HCT116 (cell line): ENCODE data around the gene RPRD1B. TPM values are rescaled to one million over a fixed set of nuclear protein-coding genes. Genes with fewer than 3 reads are reported as not detected.

Source experiments
- ATAC-seq: fragments of 200-7000 bp; cut with Tn5 transposase; 2 replicates; pipeline ENCODE4 v1.9.1; 2020; ENCODE audit warnings: mild to moderate bottlenecking, moderate library complexity
- BruUV-seq: library from RNA; stranded (reverse); fragments of 400-500 nt; replicated peaks from 2 replicates; lab custom pipeline; 2021; lab: Mats Ljungman, UMichigan
- CTCF ChIA-PET: fragments of 300-600 bp; sonication (Branson Sonifier 250); formaldehyde crosslinking; loops from one replicate; lab custom pipeline; 2021; ENCODE audit warnings: antibody characterized with exemption; lab: Charles Lee
- POLR2A ChIA-PET: fragments of 300-600, 350-600 bp; sonication (Branson Sonifier 250); formaldehyde crosslinking; loops from one replicate; lab custom pipeline; 2021; ENCODE audit warnings: antibody characterized with exemption; lab: Charles Lee
- RAD21 ChIA-PET, 2 experiments: fragments of 300-600 bp; sonication (Branson Sonifier 250); formaldehyde crosslinking; loops; one replicate each; lab custom pipeline; 2023; ENCODE audit warnings: low total read pairs in 2 of 2; ENCODE audit not compliant: uncharacterized antibody in 2 of 2, unreplicated experiment in 2 of 2, low non-redundant PET in 1 of 2; lab: Charles Lee
- DNase-seq: peaks from one replicate; pipeline ENCODE4 v3.0.0-alpha.2; 2010; ENCODE audit warnings: low read depth, low spot score
- H2AFZ ChIP-seq: fragments of 200-600 bp; shearing (Covaris generic), sonication (generic); 2 replicates; pipeline ENCODE4 v1.6.1; 2017; ENCODE audit warnings: low read depth, mixed run types, mixed read lengths, antibody characterized with exemption, low read length; ENCODE audit not compliant: poor library complexity, severe bottlenecking
- H3K27ac ChIP-seq: 2 replicates; pipeline ENCODE4 v1.5.1; 2012; ENCODE audit warnings: low read depth, low read length
- H3K27me3 ChIP-seq: fragments of 200-600 bp; sonication (generic); 2 replicates; pipeline ENCODE4 v1.6.1; 2016; ENCODE audit warnings: mixed run types, low read length, mixed read lengths; ENCODE audit not compliant: insufficient read depth
- H3K36me3 ChIP-seq, 2 experiments: fragments of 200-500 bp in 1 of 2; fragments of 200-600 bp in 1 of 2; sonication (Bioruptor generic) in 1 of 2; sonication (generic) in 1 of 2; 2 replicates each; pipeline versions ENCODE4 v1.5.1 to v1.6.1; 2014 to 2016; ENCODE audit warnings: low read length in 2 of 2, inconsistent platforms in 1 of 2, mixed read lengths in 1 of 2, mixed run types in 1 of 2; ENCODE audit not compliant: insufficient read depth in 2 of 2, control insufficient read depth in 1 of 2
- H3K4me1 ChIP-seq, 2 experiments: fragments of 200-600 bp in 1 of 2; sonication (generic) in 1 of 2; 2 replicates each; pipeline versions ENCODE4 v1.5.1 to v1.6.1; 2012 to 2017; ENCODE audit warnings: low read length in 2 of 2, inconsistent platforms in 1 of 2, mild to moderate bottlenecking in 1 of 2, mixed read lengths in 1 of 2, mixed run types in 1 of 2, moderate library complexity in 1 of 2; ENCODE audit not compliant: insufficient read depth in 2 of 2, control insufficient read depth in 1 of 2
- H3K4me2 ChIP-seq: fragments of 200-600 bp; sonication (generic); 2 replicates; pipeline ENCODE4 v1.6.1; 2017; ENCODE audit warnings: mixed run types, low read length, mixed read lengths
- H3K4me3 ChIP-seq, 2 experiments: fragments of 200-600 bp in 1 of 2; sonication (generic) in 1 of 2; replicated peaks in 1 of 2; 2 replicates each; pipeline ENCODE4 v1.5.1; 2011 to 2016; ENCODE audit warnings: low read length in 2 of 2, control low read depth in 1 of 2, low read depth in 1 of 2, mild to moderate bottlenecking in 1 of 2, mixed read lengths in 1 of 2, mixed run types in 1 of 2
- H3K79me2 ChIP-seq: fragments of 200-600 bp; sonication (generic); 2 replicates; pipeline ENCODE4 v1.6.1; 2017; ENCODE audit warnings: mild to moderate bottlenecking, mixed run types, low read length, moderate library complexity, mixed read lengths; ENCODE audit not compliant: insufficient read depth
- H3K9ac ChIP-seq: fragments of 200-600 bp; sonication (generic); 2 replicates; pipeline ENCODE4 v1.6.1; 2016; ENCODE audit warnings: low read length, mixed read lengths
- H3K9me2 ChIP-seq: fragments of 200-600 bp; sonication (generic), shearing (Covaris generic); 2 replicates; pipeline ENCODE4 v1.6.1; 2017; ENCODE audit warnings: mixed run types, mild to moderate bottlenecking, moderate library complexity; ENCODE audit not compliant: insufficient read depth
- H3K9me3 ChIP-seq, 2 experiments: fragments of 200-500 bp in 1 of 2; fragments of 200-600 bp in 1 of 2; sonication (Bioruptor generic) in 1 of 2; sonication (generic) in 1 of 2; 2 replicates each; pipeline ENCODE4 v1.6.1; 2014 to 2017; ENCODE audit warnings: low read length in 2 of 2, mixed read lengths in 2 of 2, inconsistent platforms in 1 of 2, low read depth in 1 of 2, mild to moderate bottlenecking in 1 of 2, mixed run types in 1 of 2, moderate library complexity in 1 of 2; ENCODE audit not compliant: control insufficient read depth in 1 of 2, insufficient read depth in 1 of 2
- H4K20me1 ChIP-seq: fragments of 200-600 bp; sonication (generic), shearing (Covaris generic); 2 replicates; pipeline ENCODE4 v1.6.1; 2017; ENCODE audit warnings: mixed run types, mild to moderate bottlenecking, moderate library complexity; ENCODE audit not compliant: insufficient read depth
- ATF3 ChIP-seq: IDR thresholded peaks from 2 replicates; pipeline ENCODE4 v1.6.1; 2012
- CEBPB ChIP-seq: IDR thresholded peaks from 2 replicates; pipeline ENCODE4 v1.6.1; 2012; ENCODE audit warnings: low read depth
- CTCF ChIP-seq, 3 experiments: fragments of 200-600 bp in 1 of 3; sonication (generic) in 1 of 3; IDR thresholded peaks in 2 of 3; conservative IDR thresholded peaks in 1 of 3; 2 replicates each; pipeline ENCODE4 v1.5.1; 2012 to 2017; ENCODE audit warnings: low read depth in 2 of 3, low read length in 2 of 3, antibody characterized with exemption in 1 of 3, borderline replicate concordance in 1 of 3, control low read depth in 1 of 3, mild to moderate bottlenecking in 1 of 3, mixed read lengths in 1 of 3, mixed run types in 1 of 3, moderate library complexity in 1 of 3; ENCODE audit not compliant: insufficient read depth in 1 of 3
- ELF1 ChIP-seq: IDR thresholded peaks from 2 replicates; pipeline ENCODE4 v1.6.1; 2012; ENCODE audit warnings: low read depth, borderline replicate concordance
- EZH2 ChIP-seq: fragments of 200-600 bp; sonication (generic); IDR thresholded peaks from 2 replicates; pipeline ENCODE4 v1.6.1; 2017; ENCODE audit warnings: antibody characterized with exemption, mixed run types
- EZH2phosphoT487 ChIP-seq: fragments of 200-600 bp; IDR thresholded peaks from 2 replicates; pipeline ENCODE4 v1.6.1; 2018; ENCODE audit warnings: antibody characterized with exemption, borderline replicate concordance
- MAX ChIP-seq: IDR thresholded peaks from 2 replicates; pipeline ENCODE4 v1.6.1; 2012
- POLR2AphosphoS5 ChIP-seq: IDR thresholded peaks from 2 replicates; pipeline ENCODE4 v1.6.1; 2011; ENCODE audit warnings: mild to moderate bottlenecking, low read depth, low read length, moderate library complexity
- RAD21 ChIP-seq: IDR thresholded peaks from 2 replicates; pipeline ENCODE4 v1.6.1; 2012; ENCODE audit warnings: low read depth, mild to moderate bottlenecking
- YY1 ChIP-seq: IDR thresholded peaks from 2 replicates; pipeline ENCODE4 v1.6.1; 2011; ENCODE audit warnings: low read length, low read depth, moderate library complexity, mild to moderate bottlenecking; ENCODE audit not compliant: insufficient replicate concordance; ENCODE audit errors: extremely low read depth
- ZBTB33 ChIP-seq: IDR thresholded peaks from 2 replicates; pipeline ENCODE4 v1.6.1; 2011; ENCODE audit warnings: mild to moderate bottlenecking, low read length, moderate library complexity; ENCODE audit not compliant: insufficient replicate concordance; ENCODE audit errors: extremely low read depth
- intact Hi-C: fragments of 100-400 bp; cut with micrococcal nuclease; formaldehyde crosslinking; loops from 2 replicates; pipeline ENCODE4 v1.10.0; 2022
- total RNA-seq: library from RNA; stranded (reverse); gene quantifications from one replicate; pipeline ENCODE4 v1.2.1, GENCODE V29; 2021; ENCODE audit not compliant: unreplicated experiment

The RPRD1B gene
- total RNA-seq, 1 experiment from 2014 or later: 30.7 TPM

- no peak overlapping the region for H3K9ac ChIP-seq
- BruUV-seq: no TSS peak
- no peak for ATAC-seq
- no peaks in the 10 kb centered on the region for H3K9me2 ChIP-seq
- DNase-seq: no peak
- no peaks in the 10 kb centered on the region for H4K20me1 ChIP-seq
- intact Hi-C loops: no loop called here
- H3K4me1 ChIP-seq: peaks cover 5 to 34% of the 10 kb centered on the region in 2 experiments; a peak in 3 of 4 replicates
- TF ChIP-seq CTCF (IDR thresholded peaks at IDR 0.05 in 2 of 3, conservative IDR thresholded peaks at IDR 0.05 in 1 of 3; ENCODE audit: borderline replicate concordance in 1 of 3, insufficient read depth in 1 of 3, low read depth in 2 of 3, low read length in 2 of 3) (peak; percentile 18 to 28 (median 24); a peak in 4 of 6 replicates), CEBPB (no peak), RAD21 (no peak)
- ChIA-PET RAD21 (no interaction called here), CTCF (interaction anchor here (0.9 to 4.4 kb wide), 3 partner anchors 12 to 106 kb away, joined by 3 to 27 read pairs (median 3); no protein-coding TSS in a partner anchor), POLR2A (no interaction called here)
- no peaks in the 10 kb centered on the region for H3K9me3 ChIP-seq
- no peaks in the 10 kb centered on the region for H3K79me2 ChIP-seq
- H3K4me2 ChIP-seq: no peak overlapping the region
- no peaks in the 10 kb centered on the region for H3K36me3 ChIP-seq
- no peak overlapping the region for H3K4me3 ChIP-seq
- no peak overlapping the region for H2AFZ ChIP-seq
- H3K27ac ChIP-seq: no peak overlapping the region
- H3K27me3 ChIP-seq: no peaks in the 10 kb centered on the region
Observed at GRCh38 chr20:38115205-38115604, 81.7 kb downstream of the RPRD1B start.

GRCh38 chr20:38115896-38116295 is 82.3 kb downstream of the RPRD1B start:
- Histone ChIP-seq H3K27ac (no peak overlapping the region), H3K79me2 (no peaks in the 10 kb centered on the region), H3K4me2 (no peak overlapping the region), H3K9me3 (no peaks in the 10 kb centered on the region), H3K9me2 (no peaks in the 10 kb centered on the region), H4K20me1 (no peaks in the 10 kb centered on the region), H3K9ac (no peak overlapping the region), H3K4me3 (no peak overlapping the region), H2AFZ (no peak overlapping the region), H3K4me1 (peaks cover 0 to 30% of the 10 kb centered on the region in 2 experiments; a peak in 2 of 4 replicates), H3K36me3 (no peaks in the 10 kb centered on the region), H3K27me3 (no peaks in the 10 kb centered on the region)
- ChIA-PET POLR2A (no interaction called here), CTCF (interaction anchor here (4.4 kb wide), 1 partner anchor 105 kb away, joined by 27 read pairs; no protein-coding TSS in a partner anchor), RAD21 (no interaction called here)
- ATAC-seq (no peak), DNase-seq (no peak)
- no TSS peak for BruUV-seq
- intact Hi-C loops: no loop called here
- no peak for TF ChIP-seq EZH2
- TF ChIP-seq EZH2phosphoT487: no peak
- no peak for TF ChIP-seq MAX
- no peak for TF ChIP-seq CEBPB
- no peak for TF ChIP-seq ZBTB33
- TF ChIP-seq POLR2AphosphoS5: no peak
- no peak for TF ChIP-seq CTCF (IDR thresholded peaks at IDR 0.05 in 2 of 3, conservative IDR thresholded peaks at IDR 0.05 in 1 of 3; ENCODE audit: borderline replicate concordance in 1 of 3, insufficient read depth in 1 of 3, low read depth in 2 of 3, low read length in 2 of 3)
- TF ChIP-seq ATF3: no peak
- TF ChIP-seq YY1: no peak
- TF ChIP-seq ELF1: no peak
